H1 (cell line): ENCODE data around the gene GPR17.

Source experiments
- CEBPB ChIP-seq: IDR thresholded peaks from 2 replicates; pipeline ENCODE4 v1.6.1; 2012; ENCODE audit warnings: low read depth, low read length
- EP300 ChIP-seq, 2 experiments: IDR thresholded peaks; 1 replicate in 1 of 2; 2 replicates in 1 of 2; pipeline ENCODE4 v1.6.1; 2011 to 2012; ENCODE audit warnings: low read depth in 2 of 2, low read length in 2 of 2, mild to moderate bottlenecking in 2 of 2, borderline replicate concordance in 1 of 2, inconsistent platforms in 1 of 2, moderate library complexity in 1 of 2
- EZH2 ChIP-seq: fragments of 200-600 bp; sonication (generic); IDR thresholded peaks from 2 replicates; pipeline ENCODE4 v1.7.1; 2012; ENCODE audit warnings: low read depth, mild to moderate bottlenecking, moderate library complexity, low read length, inconsistent platforms; ENCODE audit not compliant: severe bottlenecking
- KDM1A ChIP-seq: fragments of 200-600, 300-600 bp; sonication (generic); IDR thresholded peaks from 2 replicates; pipeline ENCODE4 v1.7.1; 2016; ENCODE audit warnings: mild to moderate bottlenecking, low read length, borderline replicate concordance
- MAFK ChIP-seq: IDR thresholded peaks from 2 replicates; pipeline ENCODE4 v1.6.1; 2012; ENCODE audit warnings: low read depth, mild to moderate bottlenecking, improper control_type of control experiment, low read length
- POLR2A ChIP-seq, 2 experiments: IDR thresholded peaks; 1 replicate in 1 of 2; 2 replicates in 1 of 2; pipeline ENCODE4 v1.6.1; 2011; ENCODE audit warnings: low read depth in 2 of 2, low read length in 2 of 2, mild to moderate bottlenecking in 2 of 2; ENCODE audit errors: control extremely low read depth in 1 of 2
- POLR2AphosphoS5 ChIP-seq: IDR thresholded peaks from 2 replicates; pipeline ENCODE4 v1.6.1; 2011; ENCODE audit warnings: low read depth, low read length
- SIN3A ChIP-seq, 2 experiments: IDR thresholded peaks in 1 of 2; conservative IDR thresholded peaks in 1 of 2; 2 replicates each; pipeline ENCODE4 v1.6.1; 2011 to 2012; ENCODE audit warnings: low read length in 2 of 2, improper control_type of control experiment in 1 of 2, low read depth in 1 of 2, mild to moderate bottlenecking in 1 of 2
- TCF12 ChIP-seq: IDR thresholded peaks from 2 replicates; pipeline ENCODE4 v1.6.1; 2011; ENCODE audit warnings: low read depth, mild to moderate bottlenecking, low read length
- TF ChIP-seq, protein P1 (sequence below), 3 experiments: IDR thresholded peaks; 1 replicate in 2 of 3; 2 replicates in 1 of 3; pipeline versions ENCODE4 v1.5.1 to v1.6.1; 2011; ENCODE audit warnings: low read length in 3 of 3, mild to moderate bottlenecking in 3 of 3, inconsistent platforms in 2 of 3, low read depth in 1 of 3, moderate library complexity in 1 of 3; ENCODE audit not compliant: insufficient read depth in 1 of 3; ENCODE audit errors: control extremely low read depth in 1 of 3
- TF ChIP-seq, protein P2 (sequence below): IDR thresholded peaks from 2 replicates; pipeline ENCODE4 v1.6.1; 2012; ENCODE audit warnings: inconsistent platforms
- TF ChIP-seq, protein P3 (sequence below): IDR thresholded peaks from 2 replicates; pipeline ENCODE4 v1.6.1; 2012; ENCODE audit warnings: low read length, inconsistent platforms

DNA sequence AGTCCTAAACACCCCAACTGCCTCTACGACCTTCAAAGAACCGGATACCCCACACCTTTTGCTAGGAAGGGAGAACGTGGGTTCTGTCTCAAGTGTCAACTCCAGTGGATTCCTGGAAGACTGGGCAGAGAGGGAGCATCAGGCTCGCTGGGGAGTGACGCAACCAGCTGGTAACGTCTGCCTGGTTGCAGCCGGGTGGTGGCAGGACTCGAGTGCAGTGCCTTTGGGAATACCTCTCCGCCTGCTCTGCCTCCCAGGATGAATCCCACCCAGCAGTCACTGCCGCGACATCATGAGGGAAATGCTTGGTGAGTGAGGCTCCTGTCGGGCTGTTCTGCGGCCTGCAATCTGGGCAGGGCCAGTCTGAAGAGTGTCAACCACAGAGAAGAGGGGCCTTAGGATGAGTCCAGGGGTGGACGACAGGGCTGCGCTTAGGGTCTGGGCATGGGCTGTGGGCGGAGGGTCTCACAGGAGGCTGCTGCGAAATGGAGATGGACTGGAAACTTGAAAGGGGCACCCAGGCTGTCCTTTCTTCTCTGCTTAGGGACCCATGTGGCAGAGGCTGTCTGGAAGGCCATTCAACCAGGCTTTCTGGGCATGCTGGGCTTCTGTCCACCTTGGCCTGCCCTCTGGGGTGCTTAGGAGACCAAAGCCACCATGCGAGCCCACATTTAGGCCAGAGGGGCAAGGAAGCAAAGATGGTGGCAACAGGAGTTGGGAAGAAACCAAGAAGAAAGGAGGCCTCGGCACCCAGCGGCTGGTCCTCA lies 12.9 kb downstream of the GPR17 start:
- TF ChIP-seq POLR2A (IDR thresholded peaks at IDR 0.05; ENCODE audit: control extremely low read depth in 1 of 2, low read depth in 2 of 2, low read length in 2 of 2): no peak
- TF ChIP-seq, protein P1, sequence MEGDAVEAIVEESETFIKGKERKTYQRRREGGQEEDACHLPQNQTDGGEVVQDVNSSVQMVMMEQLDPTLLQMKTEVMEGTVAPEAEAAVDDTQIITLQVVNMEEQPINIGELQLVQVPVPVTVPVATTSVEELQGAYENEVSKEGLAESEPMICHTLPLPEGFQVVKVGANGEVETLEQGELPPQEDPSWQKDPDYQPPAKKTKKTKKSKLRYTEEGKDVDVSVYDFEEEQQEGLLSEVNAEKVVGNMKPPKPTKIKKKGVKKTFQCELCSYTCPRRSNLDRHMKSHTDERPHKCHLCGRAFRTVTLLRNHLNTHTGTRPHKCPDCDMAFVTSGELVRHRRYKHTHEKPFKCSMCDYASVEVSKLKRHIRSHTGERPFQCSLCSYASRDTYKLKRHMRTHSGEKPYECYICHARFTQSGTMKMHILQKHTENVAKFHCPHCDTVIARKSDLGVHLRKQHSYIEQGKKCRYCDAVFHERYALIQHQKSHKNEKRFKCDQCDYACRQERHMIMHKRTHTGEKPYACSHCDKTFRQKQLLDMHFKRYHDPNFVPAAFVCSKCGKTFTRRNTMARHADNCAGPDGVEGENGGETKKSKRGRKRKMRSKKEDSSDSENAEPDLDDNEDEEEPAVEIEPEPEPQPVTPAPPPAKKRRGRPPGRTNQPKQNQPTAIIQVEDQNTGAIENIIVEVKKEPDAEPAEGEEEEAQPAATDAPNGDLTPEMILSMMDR (IDR thresholded peaks at IDR 0.05; ENCODE audit: control extremely low read depth in 1 of 3, insufficient read depth in 1 of 3, low read depth in 1 of 3, low read length in 3 of 3): no peak
- peak; percentile 36; the same call in 1 of the 2 replicates for TF ChIP-seq CEBPB
- TF ChIP-seq MAFK: no peak
- no peak for TF ChIP-seq EZH2
- no peak for TF ChIP-seq SIN3A (conservative IDR thresholded peaks at IDR 0.05 in 1 of 2, IDR thresholded peaks at IDR 0.05 in 1 of 2; ENCODE audit: low read depth in 1 of 2, low read length in 2 of 2)
- TF ChIP-seq POLR2AphosphoS5: no peak
- TF ChIP-seq, protein P2, sequence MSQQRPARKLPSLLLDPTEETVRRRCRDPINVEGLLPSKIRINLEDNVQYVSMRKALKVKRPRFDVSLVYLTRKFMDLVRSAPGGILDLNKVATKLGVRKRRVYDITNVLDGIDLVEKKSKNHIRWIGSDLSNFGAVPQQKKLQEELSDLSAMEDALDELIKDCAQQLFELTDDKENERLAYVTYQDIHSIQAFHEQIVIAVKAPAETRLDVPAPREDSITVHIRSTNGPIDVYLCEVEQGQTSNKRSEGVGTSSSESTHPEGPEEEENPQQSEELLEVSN: no peak
- TF ChIP-seq, protein P3, sequence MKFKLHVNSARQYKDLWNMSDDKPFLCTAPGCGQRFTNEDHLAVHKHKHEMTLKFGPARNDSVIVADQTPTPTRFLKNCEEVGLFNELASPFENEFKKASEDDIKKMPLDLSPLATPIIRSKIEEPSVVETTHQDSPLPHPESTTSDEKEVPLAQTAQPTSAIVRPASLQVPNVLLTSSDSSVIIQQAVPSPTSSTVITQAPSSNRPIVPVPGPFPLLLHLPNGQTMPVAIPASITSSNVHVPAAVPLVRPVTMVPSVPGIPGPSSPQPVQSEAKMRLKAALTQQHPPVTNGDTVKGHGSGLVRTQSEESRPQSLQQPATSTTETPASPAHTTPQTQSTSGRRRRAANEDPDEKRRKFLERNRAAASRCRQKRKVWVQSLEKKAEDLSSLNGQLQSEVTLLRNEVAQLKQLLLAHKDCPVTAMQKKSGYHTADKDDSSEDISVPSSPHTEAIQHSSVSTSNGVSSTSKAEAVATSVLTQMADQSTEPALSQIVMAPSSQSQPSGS: no peak
- no peak for TF ChIP-seq KDM1A
- TF ChIP-seq TCF12: no peak
- no peak for TF ChIP-seq EP300 (IDR thresholded peaks at IDR 0.05; ENCODE audit: borderline replicate concordance in 1 of 2, low read depth in 2 of 2, low read length in 2 of 2)
